T-helper 1 cell (primary cell): Measurements from ENCODE around the gene RER1.

Experiments
- DNase-seq, 5 donors: peaks; one replicate each; pipeline ENCODE4 v3.0.0-alpha.2; 2012 to 2020

The RER1 gene

DNA sequence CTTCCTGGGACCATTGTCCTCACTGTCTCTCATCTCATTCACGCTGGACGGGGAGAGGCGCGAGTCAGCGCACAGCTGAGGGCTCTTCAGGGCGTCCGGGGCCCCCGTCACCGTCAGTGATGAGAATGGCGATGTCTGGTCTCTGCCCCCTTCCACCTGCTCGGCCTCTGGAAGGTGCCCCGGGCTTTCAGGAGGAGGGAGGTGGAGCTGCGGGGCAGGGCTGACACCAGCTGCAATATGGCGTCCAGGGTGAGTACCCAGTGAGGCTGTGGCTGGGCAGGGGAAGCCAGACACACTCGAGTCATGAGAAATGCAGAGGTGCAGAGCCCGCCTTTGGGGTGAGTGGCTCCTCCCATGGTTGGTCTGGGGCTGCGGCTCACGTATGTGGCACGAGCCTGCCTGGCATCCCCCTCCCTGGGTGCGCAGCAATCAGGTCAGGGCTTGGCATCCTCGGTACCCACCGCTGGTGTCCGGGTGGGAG is 15.3 kb upstream of the RER1 start:
- no peak for DNase-seq

DNA sequence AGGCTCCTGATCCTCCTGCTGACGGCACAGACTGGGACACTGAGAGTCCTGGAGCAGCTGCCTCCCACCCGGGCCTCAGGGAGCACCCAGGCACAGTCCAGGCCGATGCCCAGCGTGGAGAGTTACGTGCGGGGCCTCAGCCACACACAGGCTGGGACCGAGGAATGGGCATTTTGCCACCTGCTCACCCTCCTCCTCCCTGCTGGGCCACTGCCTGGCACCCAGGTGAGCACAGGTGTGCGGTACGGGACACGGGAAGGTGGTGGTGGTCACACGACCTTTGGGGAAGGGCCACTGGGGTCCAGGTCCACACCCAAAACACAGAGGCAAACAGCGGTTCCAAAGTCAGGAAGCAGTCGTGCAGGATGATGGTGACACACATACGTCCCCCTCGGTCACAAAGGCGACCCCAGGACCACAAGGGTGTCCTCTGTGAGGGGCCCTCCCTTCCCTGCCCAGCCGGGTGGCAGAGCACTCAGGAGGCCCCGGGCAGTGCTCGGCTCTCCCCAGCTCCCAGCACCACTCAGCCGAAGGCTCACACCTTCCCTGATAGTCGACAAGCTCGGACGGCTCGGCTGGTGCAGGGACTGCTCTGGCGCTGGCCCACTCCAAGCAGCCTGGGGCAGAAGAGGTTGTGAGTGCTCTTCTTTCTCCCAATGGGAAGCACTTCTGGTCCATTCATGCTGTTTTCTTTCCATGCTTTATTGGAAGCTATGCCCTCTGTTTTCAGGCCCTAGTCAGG is 14.5 kb upstream of the RER1 start:
- DNase-seq: peak in 1 of 5 donors; percentile 3

DNA sequence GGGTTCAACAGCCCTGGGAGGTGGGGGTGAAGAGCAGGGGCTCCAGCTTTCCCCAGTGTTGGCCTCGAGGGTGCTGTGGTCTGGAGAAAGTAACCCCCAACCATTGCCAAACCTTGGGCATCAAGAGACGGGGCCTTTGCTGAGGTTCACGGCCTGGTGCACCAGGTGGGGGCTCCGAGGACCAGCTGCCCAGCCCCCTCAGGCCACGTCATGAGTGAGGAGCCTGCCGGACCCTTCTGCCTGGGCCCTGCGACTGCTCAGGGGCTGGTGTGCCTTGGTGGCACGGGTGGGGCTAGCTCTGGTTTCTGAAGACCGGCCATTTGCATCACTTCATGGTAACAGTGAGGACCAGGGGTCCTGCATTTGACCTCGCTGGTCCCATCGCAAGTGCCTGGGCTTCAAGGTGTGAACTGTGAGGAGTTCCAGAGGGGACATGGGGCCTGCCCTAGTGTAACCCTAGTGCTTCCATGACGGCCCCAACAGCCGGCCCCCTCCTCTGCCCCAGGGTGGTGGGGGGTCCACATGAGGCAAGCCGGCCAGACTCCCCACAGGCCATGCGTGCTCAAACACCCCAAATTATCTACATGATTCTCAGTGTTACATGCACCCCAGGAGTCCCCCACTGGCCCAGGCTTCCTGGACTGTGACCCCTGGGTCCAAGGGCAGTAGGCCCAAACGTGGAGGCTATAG is 13.7 kb upstream of the RER1 start:
- DNase-seq: peak in 1 of 5 donors; percentile 9

DNA sequence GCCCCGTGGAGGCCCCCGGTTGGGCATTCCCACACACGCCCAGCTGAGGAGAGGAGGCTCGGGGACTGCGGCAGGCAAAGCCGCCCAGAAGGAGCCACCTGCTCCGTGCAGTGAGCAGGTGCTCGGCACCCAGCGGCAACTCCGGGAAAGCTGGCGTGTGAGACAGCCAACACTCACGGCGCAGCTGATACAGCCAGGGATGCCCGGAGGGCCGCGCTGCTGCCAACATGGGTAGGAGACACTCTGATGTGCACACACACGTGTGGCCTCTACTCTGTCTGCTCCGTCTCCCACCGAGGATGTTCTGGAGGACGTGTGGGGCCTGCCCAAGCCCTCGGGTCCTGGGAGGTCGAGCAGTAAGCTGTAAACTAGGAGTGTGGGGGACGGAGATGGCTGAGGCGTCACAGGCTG is 13.2 kb upstream of the RER1 start:
- peak in 1 of 5 donors; percentile 8 for DNase-seq

DNA sequence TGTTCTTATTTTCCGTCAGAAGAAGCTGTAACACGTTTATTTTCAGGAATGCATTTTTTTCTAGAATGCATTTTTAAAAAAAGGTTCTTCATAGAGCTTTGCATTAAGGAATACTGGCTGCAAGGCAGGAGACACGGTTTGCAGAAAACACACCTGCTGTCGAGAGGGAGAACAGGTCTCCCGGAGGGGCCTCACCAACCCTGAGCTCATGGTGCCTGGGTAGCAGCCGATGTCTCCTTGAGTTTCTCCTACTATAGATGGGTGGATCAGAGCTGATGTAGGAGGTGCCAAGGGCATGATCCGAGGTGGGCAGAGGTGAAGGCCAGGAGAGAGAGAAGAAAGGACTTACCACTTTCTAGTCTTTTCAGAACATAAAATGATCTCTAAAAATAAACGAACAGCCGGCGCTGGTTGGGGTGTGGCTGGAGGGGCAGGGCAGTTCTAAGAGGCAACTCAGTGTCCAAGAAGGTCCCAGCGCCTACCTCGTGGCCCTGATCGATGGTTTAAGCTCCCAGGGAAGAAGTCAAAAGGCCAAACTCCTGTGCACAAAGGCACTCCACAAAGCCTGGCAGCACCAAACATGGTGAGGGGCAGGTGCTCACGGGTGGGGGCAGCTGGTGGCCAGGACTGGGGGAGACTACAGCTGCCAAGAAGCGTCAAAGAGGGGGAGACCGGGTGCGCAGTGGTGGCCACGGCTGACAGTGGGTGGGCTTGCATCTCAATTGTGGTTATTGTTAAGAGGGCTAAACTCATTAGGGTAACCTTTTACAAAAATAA is 12.5 kb upstream of the RER1 start:
- peak in 1 of 5 donors; percentile 4 for DNase-seq

DNA sequence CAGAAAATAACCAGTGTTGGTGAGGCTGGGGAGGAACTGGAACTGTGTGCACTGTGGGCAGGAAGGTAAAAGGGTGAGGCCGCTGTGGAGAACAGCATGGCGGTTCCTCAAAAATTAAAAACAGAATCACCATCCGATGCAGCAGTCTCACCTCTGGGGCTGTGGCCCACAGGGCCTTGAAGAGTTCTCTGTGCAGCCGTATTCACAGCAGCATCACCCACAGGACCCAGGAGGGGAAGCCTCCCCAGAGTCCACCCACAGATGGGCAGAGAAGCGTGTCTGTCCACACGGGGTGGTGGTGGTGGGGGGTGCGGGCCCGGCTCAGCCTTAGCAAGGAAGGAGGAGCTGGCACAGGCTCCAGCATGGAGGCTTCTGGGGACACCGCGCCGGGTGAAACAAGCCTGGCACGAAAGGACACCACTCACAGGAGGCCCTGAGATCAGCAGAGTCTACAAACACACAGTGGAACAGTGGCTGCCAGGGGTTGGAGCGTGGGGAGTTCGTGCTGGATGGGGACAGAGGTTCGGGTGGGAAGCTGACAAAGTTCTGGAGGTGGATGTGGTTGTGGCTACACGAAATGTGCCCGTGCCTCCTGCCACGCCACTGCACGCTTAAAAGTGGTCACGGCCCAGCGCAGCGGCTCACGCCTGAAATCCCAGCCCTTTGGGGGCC is 11.8 kb upstream of the RER1 start:
- no peak for DNase-seq

DNA sequence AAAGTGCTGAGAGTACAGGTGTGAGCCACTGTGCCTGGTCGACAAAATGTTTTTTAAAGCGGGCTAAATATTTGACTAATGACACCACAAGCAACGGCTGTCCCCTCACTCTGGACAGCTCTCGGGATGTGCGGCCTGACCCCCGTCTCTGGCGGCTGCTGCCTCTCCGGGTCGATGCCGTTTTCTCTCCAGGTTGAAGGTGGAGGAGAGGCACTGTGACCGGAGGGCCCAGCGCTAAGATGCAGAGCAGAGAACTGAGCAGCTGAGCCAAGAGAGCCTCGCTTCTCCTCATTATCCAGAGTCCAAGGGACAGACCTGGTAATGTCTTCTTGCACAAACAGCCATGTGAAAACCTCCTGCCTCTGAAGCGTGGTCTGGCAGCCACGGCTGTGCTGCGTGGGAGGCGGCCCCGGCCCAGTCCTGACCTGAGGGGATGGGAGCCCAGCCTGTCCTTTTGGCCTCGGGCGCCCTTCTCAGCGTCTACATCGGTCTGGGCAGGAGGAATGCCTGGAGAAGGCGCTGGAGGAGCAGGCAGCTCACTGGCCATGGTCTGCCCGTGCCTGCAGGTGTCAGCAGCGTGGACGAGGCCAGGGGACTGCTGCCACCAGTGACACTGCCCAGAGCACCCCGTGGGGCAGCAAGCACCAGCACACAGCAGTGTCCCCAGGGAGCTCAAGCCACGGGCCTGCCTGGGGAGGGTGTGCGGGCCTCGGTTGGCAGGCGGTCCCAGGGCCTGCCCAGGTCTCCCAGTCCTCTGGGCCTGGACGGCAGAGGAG is 10.6 kb upstream of the RER1 start:
- DNase-seq: no peak

DNA sequence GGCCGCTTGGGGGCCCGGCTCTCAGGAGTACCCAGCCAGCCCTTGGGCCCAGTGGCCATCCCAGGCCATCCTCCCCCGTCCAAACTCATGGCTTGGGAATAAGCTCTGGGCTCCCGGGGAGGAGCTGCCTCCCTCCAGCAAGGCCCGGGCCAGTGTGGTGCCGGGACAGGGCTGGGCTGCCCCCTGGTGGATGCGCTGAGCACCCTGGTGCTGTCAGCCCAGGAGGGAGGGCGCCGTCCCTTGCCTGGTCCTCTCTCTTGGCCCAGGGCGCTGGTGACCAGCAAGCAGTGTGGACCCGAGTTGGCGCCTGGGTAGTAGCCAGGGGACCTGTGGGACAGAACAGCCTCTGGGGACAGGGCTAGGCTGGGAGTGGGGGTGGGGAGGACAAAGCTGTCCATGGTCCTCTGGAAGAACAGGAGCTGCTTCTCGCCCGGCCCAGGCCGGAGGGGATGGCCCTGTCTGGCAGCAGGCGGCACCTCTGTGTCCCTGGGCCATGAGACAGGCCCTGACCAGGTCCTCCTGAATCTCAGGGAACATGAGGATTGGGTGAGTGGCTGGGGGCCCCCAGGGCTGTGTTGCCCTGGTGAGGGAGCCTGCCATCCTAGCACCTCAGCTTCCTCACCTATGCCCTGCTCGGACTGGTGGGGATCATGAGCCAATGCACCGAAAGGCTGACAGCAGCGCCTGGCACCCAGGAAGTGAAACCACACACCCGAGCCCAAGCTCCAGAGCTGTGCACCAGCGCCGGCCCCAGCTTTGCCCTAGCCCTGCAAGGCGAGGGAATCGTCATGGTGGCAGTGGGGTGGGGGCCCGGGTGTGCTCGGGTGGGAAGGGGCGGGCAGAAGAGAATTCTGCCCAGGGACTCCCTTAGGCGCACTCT is 9.7 kb upstream of the RER1 start:
- DNase-seq: peak; percentile 57 to 73 (median 67)

DNA sequence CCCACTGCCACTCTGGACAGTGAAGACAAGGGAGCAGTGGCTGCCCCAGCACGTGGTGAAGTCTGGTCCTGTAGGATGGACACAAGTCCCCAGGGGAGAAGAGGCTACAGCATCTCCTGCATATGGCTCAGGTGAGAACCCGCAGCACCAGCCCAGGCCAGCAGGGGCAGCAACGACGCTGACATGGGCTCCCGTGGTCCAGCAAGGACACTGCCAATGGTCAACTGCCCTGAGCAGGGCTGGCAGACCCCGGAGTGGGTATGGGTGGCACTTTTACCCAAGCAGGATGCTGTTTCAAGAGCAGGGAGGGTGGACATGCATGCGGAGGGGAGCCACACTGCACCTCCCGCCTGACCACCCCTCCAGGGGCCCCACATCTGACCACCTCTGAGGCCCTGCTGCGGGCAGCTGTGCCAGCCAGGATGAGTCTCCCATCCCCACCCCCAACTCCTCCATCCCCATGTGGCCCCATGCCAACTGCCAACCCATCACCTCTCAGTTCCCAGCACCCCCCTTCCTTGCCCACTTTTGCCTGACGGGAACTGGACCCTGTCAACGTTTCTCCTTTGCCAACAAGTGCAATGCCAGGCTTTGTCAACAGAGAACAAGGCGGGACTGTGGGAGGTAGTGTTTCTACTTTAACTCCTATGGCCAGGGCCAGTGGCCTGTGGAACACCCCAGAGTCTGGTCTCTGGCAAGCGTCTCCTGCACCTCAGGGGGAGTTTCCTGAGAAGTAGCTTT is 8.8 kb upstream of the RER1 start:
- no peak for DNase-seq

DNA sequence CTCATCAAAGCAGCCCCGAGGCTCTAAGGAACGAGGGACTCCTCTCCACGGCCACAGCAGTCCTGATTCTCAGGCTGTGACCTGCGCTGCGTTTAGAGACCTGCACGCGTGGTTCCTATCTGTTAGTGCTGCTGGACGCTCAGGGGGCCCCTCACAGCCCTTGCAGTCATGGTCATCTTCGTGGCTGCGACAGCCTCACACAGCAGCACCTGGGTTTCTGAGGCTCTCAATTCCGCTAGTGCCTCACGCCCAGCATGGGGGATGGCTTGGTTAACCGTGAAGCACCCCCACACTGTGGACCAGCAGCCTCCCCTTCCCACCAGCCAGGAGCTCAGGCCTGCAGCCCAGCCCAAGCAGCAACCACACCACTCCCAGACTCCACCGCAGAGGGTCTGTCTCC is 8.1 kb upstream of the RER1 start:
- DNase-seq: no peak

DNA sequence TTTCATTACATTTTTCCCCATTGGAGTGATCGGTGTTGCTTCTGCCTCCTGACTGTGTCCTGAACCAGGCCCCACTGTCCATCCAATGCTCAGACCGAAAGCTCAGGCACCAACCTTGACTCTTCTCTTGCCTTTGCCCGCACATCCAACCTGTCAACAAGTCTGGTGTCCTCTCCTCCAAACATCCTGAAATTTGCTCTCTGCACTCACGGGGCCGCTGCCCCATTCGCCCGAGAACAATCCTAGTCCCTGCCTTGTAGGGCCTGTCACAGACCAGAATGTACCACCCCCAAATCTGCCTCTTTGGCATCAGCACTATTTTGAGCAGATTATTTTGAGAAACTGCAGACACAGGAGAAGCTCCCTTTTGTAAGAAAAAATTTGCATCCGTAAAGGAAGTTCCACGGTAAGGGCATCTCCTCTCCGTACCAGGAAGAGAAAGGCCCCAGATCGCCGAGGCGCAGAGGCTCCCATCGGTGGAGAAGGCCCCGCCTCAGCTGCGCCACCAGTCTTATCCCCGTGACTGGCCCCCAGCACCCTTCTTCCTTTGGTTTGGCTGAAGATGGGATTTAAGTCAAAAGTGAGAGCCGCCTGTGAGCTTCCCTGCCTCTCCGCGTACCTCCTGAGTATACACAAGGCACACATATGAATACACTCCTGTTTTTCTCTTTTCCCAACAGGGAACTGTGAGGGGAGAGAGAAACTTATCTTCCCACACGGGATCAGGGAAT is 7.3 kb upstream of the RER1 start:
- DNase-seq: no peak

DNA sequence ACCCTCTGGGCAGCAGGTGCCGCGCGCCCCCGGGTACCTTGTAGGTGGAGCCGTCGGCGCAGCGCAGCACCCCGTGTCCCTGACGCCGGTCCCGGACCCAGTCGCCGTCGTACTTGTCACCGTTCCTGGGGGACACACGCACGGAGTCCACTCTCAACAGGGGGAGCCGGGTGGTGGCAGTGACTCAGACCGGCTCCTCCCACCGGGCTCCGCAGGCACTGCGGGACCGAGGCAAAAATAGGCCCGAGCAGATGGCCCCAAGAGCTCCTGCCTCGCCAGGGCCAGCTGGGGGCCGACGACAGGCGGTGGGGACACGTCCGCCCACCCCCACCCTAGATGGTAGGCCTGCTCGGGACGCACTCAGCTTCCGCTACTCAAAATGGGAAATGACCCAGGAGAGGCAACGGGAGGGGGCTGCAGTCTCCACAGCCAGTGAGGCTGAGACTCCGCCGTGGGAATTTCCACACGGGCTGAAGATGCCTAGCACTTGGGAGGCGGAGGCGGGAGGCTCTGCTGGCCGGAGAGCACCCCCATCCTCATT is 6.6 kb upstream of the RER1 start:
- peak in 1 of 5 donors; percentile 10 for DNase-seq

DNA sequence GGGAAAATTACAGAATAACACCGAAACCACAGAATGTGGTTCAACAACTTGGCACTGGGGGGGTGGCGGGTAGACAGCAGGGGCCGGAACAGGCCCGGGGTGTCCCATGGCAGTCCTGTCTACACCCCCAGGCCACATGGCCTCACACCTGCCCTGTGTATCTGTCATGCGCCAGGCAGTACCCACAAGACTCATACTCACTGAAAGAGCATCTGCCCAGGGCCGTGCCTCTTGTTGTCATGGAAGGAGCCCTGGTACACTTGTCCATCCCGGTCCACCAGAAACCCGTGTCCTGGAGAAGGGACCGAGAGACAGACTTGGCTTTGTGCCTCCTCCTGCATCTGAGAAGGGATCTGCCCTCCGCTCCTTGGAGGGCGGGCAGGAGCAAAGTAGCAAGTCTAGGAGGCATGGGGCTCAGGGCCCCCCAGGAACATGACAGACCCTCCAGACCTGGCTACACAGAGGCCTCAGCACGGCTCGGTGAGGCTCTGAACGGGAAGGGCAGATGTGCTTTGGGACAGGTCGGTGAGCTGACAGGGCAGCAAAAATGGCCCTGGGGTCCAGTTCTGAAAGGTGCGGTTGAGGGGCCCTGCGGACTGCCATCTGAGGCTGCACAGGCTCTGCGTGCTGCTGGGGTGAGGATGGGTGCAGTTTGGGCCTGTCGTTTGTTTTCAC is 5.9 kb upstream of the RER1 start:
- peak in 1 of 5 donors; percentile 3 for DNase-seq

DNA sequence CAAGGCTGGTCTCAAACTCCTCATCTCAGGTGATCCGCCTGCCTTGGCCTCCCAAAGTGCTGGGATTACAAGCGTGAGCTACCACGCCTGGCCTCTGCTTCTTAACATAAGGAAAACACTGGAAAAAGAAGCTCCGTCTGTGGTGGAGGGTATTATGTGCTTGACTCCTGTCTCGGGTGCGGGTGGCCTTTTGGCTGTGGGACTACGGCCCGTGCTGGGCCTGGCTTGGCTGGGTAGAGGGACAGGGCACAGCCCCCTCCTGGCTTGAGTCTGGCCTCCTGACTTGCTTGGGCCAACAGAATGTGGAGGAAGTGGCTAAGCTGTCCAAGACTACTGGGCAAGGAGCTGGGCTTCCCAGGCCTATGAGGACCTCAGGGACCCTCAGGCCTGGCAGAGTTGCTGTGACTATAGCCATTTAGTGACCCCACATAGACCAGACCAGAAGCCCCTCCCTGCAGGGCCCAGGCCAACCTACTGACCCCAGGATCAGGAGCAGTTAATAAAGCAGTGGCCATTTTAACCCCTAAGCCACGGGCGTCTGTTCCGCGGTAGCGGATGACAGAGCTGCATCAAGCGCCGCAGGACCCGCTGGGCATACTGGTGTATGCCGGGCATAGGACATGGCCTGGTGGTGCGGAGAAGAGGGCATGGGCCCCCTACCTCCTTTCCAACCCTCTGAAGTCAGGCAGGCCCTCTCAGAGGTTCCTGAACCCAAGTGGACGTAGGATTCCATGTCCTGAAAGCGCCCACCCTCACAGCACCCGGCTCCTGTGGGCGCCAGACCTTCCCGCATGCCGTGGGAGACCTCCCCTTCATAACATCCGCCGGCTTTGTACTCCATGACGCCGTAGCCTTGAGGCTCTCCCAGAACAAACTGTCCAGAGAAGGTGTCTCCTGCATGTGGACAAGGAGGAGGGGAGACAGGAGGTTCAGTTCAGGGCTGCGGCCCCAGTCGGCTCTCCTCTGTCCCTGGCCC is 4.7 kb upstream of the RER1 start:
- no peak for DNase-seq

DNA sequence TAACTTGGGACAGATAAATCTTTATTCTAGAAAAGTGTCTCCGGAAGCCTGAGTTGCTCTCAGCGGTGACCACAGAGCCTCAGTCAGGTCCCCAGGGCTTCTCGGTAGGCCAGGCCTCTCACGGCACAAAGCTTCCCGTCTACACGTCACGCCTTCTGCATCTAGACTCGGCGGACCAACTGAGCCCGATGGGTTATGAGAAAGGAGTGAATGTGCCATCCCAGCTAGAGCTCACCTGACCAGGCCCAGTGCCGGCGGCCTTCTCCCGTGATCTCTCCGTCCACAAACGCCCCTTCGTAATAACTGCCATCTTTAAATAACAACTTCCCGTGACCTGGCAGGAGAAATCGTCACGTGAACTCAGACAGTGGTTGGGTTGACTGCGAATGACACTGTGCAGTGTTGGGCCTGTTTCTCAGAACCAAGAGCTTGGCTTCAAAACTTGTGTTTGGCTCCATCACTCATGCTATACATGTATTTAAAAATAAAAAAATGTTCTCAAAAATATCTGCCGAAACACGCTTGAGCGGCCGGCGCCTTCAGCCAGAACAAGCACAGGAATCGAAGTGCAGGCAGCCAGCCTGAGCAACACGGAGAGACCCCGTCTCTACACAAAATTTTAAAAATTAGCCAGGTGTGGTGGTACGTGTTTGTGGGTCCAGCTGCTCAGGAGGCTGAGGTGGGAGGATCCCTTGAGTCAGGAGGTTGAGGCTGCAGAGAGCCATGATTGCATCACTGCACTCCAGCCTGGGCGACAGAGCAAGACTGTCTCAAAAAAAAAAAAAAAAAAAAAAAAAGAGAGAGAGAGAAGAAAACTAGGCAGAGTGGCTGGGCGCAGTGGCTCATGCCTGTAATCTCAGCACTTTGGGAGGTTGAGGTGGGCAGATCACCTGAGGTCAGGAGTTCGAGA is 3.4 kb upstream of the RER1 start:
- no peak for DNase-seq

DNA sequence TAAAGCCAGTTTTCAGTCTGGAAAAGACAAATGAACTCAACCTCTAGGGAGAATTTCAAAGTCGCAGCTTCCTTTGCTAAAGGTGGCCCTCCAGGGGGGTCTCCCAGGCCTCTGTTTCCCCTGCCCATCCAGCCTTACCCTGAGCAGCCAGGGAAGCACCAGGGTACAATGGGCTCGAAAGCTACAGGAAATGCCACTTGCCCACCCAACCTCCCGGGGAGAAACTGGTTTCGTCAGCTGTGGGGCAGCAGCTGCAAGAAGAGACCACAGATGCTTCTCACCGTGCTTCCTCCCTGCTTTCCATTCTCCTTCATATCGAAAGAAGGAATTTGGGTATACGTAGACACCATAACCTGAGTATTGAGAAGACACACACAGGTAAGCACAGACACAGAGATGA is 2.0 kb upstream of the RER1 start:
- DNase-seq: no peak
